Liver (tissue), 9 donors: ENCODE results near the gene ZXDC. TPM values are rescaled to one million over a fixed set of nuclear protein-coding genes. Genes with fewer than 3 reads are reported as not detected.

Experiments used
- DNase-seq: peaks from one replicate; pipeline ENCODE4 v3.0.0-alpha.2; 2017; ENCODE audit warnings: low spot score
- H3K27ac ChIP-seq, 2 donors: one replicate each; pipeline ENCODE4 v1.7.0; 2013; ENCODE audit warnings: inconsistent platforms in 2 of 2, low read length in 2 of 2, control low read depth in 1 of 2, low read depth in 1 of 2, mild to moderate bottlenecking in 1 of 2
- H3K27me3 ChIP-seq, 4 donors: one replicate each; pipeline versions ENCODE4 v1.6.1 to v1.7.0; 2013; ENCODE audit warnings: low read length in 3 of 4, inconsistent platforms in 1 of 4, mild to moderate bottlenecking in 1 of 4, moderate library complexity in 1 of 4; ENCODE audit not compliant: control insufficient read depth in 4 of 4, insufficient read depth in 4 of 4
- H3K36me3 ChIP-seq, 4 donors: one replicate each; pipeline versions ENCODE4 v1.6.1 to v1.7.0; 2013; ENCODE audit warnings: low read length in 3 of 4, mild to moderate bottlenecking in 3 of 4, low read depth in 1 of 4, moderate library complexity in 1 of 4; ENCODE audit not compliant: control insufficient read depth in 4 of 4, insufficient read depth in 3 of 4
- H3K4me1 ChIP-seq, 4 donors: one replicate each; pipeline versions ENCODE4 v1.6.1 to v1.7.0; 2013; ENCODE audit warnings: low read length in 3 of 4, mild to moderate bottlenecking in 3 of 4, moderate library complexity in 1 of 4; ENCODE audit not compliant: control insufficient read depth in 4 of 4, insufficient read depth in 4 of 4
- H3K4me3 ChIP-seq, 3 donors: one replicate each; pipeline versions ENCODE4 v1.6.1 to v1.7.0; 2013; ENCODE audit warnings: low read length in 3 of 3, control low read depth in 1 of 3, low read depth in 1 of 3, mild to moderate bottlenecking in 1 of 3
- H3K9ac ChIP-seq, 2 donors: one replicate each; pipeline ENCODE4 v1.7.0; 2013; ENCODE audit warnings: low read length in 2 of 2, mild to moderate bottlenecking in 2 of 2, moderate library complexity in 2 of 2, control low read depth in 1 of 2, low read depth in 1 of 2
- H3K9me3 ChIP-seq, 4 donors: one replicate each; pipeline versions ENCODE4 v1.6.1 to v1.7.0; 2013; ENCODE audit warnings: low read length in 3 of 4; ENCODE audit not compliant: control insufficient read depth in 4 of 4
- CTCF ChIP-seq: fragments of 150-350 bp; IDR thresholded peaks from 2 replicates; pipeline ENCODE4 v1.5.1; 2017; ENCODE audit warnings: improper control_type of control experiment, low read depth, low read length; ENCODE audit not compliant: missing input control
- EGR1 ChIP-seq, 2 donors: IDR thresholded peaks; 2 replicates each; pipeline ENCODE4 v1.6.1; 2016 to 2018; ENCODE audit warnings: antibody characterized with exemption in 2 of 2, low read depth in 2 of 2
- FOXA1 ChIP-seq: IDR thresholded peaks from 2 replicates; pipeline ENCODE4 v1.6.1; 2016; ENCODE audit warnings: antibody characterized with exemption
- FOXA2 ChIP-seq: IDR thresholded peaks from 2 replicates; pipeline ENCODE4 v1.6.1; 2016; ENCODE audit warnings: antibody characterized with exemption
- GABPA ChIP-seq, 2 donors: IDR thresholded peaks in 1 of 2; conservative IDR thresholded peaks in 1 of 2; 2 replicates each; pipeline ENCODE4 v1.6.1; 2016; ENCODE audit warnings: antibody characterized with exemption in 2 of 2, mild to moderate bottlenecking in 1 of 2, moderate library complexity in 1 of 2
- HNF4A ChIP-seq, 2 donors: conservative IDR thresholded peaks; 2 replicates each; pipeline ENCODE4 v1.6.1; 2016; ENCODE audit warnings: antibody characterized with exemption in 2 of 2, mild to moderate bottlenecking in 2 of 2
- HNF4G ChIP-seq: IDR thresholded peaks from 2 replicates; pipeline ENCODE4 v1.6.1; 2016; ENCODE audit warnings: antibody characterized with exemption
- JUND ChIP-seq, 2 donors: IDR thresholded peaks; 2 replicates each; pipeline ENCODE4 v1.6.1; 2016; ENCODE audit warnings: antibody characterized with exemption in 2 of 2
- NR2F2 ChIP-seq: IDR thresholded peaks from 2 replicates; pipeline ENCODE4 v1.6.1; 2016; ENCODE audit warnings: antibody characterized with exemption
- RAD21 ChIP-seq, 2 donors: IDR thresholded peaks; 2 replicates each; pipeline ENCODE4 v1.6.1; 2016; ENCODE audit warnings: antibody characterized with exemption in 2 of 2, mild to moderate bottlenecking in 2 of 2
- REST ChIP-seq: IDR thresholded peaks from 2 replicates; pipeline ENCODE4 v1.6.1; 2016; ENCODE audit warnings: antibody characterized with exemption, mild to moderate bottlenecking
- RXRA ChIP-seq, 2 donors: IDR thresholded peaks; 2 replicates each; pipeline ENCODE4 v1.6.1; 2017 to 2018; ENCODE audit warnings: antibody characterized with exemption in 2 of 2, mild to moderate bottlenecking in 1 of 2
- SP1 ChIP-seq: IDR thresholded peaks from 2 replicates; pipeline ENCODE4 v1.6.1; 2018; ENCODE audit warnings: antibody characterized with exemption, mild to moderate bottlenecking
- TAF1 ChIP-seq: conservative IDR thresholded peaks from 2 replicates; pipeline ENCODE4 v1.6.1; 2016; ENCODE audit warnings: antibody characterized with exemption, mild to moderate bottlenecking
- YY1 ChIP-seq: IDR thresholded peaks from 2 replicates; pipeline ENCODE4 v1.6.1; 2016; ENCODE audit warnings: antibody characterized with exemption, mild to moderate bottlenecking
- ZBTB33 ChIP-seq: IDR thresholded peaks from 2 replicates; pipeline ENCODE4 v1.6.1; 2016; ENCODE audit warnings: antibody characterized with exemption
- WGBS: extraction: QIAGEN DNeasy Blood & Tissue Kit; methylation state at CpG from one replicate; pipeline ENCODE4 v1.1.7; 2013; 5-methylcytosine and 5-hydroxymethylcytosine counted together
- polyA plus RNA-seq, 2 donors: library from polyadenylated mRNA; stranded (reverse) in 1 of 2; unstranded in 1 of 2; fragments of 200-250 nt in 1 of 2; fragments of >200 nt in 1 of 2; fragmentation: Nextera tagmentation in 1 of 2; extraction: Ambion mirVana in 1 of 2; gene quantifications; one replicate each; pipeline versions ENCODE4 v1.2.1 to v1.2.3, GENCODE V29; 2013 to 2015
- total RNA-seq, 2 donors: library from RNA; depleted of rRNA; stranded (reverse); fragments of >200 nt; gene quantifications; one replicate each; pipeline ENCODE4 v1.2.3, GENCODE V29; 2014
- TF ChIP-seq, protein P1 (sequence below): IDR thresholded peaks from 2 replicates; pipeline ENCODE4 v1.6.1; 2016; ENCODE audit warnings: antibody characterized with exemption
- donor health status: healthy.
- donor health status: healthy.
- donor health status: healthy.
- donor health status: healthy.
- donor health status: healthy.

Gene ZXDC
- total and polyA plus RNA-seq, 4 donors = 7.0 to 42.3 (median 13.9) TPM

GRCh38 chr3:126464494-126464893 lies 11.2 kb downstream of the ZXDC start:
- H3K27ac ChIP-seq = peak overlapping the region; percentile 72 to 88
- TF ChIP-seq FOXA1 = no peak
- TF ChIP-seq NR2F2 = no peak
- TF ChIP-seq HNF4G = no peak
- no peak for TF ChIP-seq REST
- TF ChIP-seq JUND (IDR thresholded peaks at IDR 0.05) = no peak
- TF ChIP-seq HNF4A (conservative IDR thresholded peaks at IDR 0.05) = no peak
- no peak for TF ChIP-seq CTCF
- TF ChIP-seq RAD21 (IDR thresholded peaks at IDR 0.05) = no peak
- no peak for TF ChIP-seq TAF1
- TF ChIP-seq SP1 = no peak
- no peak for TF ChIP-seq FOXA2
- TF ChIP-seq YY1 = no peak
- no peak for TF ChIP-seq EGR1 (IDR thresholded peaks at IDR 0.05; ENCODE audit: low read depth in 2 of 2)
- no peak for TF ChIP-seq GABPA (IDR thresholded peaks at IDR 0.05 in 1 of 2, conservative IDR thresholded peaks at IDR 0.05 in 1 of 2)
- TF ChIP-seq ZBTB33 = no peak
- TF ChIP-seq, protein P1, sequence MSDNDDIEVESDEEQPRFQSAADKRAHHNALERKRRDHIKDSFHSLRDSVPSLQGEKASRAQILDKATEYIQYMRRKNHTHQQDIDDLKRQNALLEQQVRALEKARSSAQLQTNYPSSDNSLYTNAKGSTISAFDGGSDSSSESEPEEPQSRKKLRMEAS = no peak
- H3K9me3 ChIP-seq = no peaks in the 10 kb centered on the region
- no peak overlapping the region for H3K9ac ChIP-seq
- DNase-seq = no peak
- peaks cover 39 to 85% (median 78%) of the 10 kb centered on the region in 4 donors for H3K4me1 ChIP-seq
- 80% methylated on average over 4 of the region's 4 CpGs for WGBS
- no peaks in the 10 kb centered on the region for H3K27me3 ChIP-seq
- H3K36me3 ChIP-seq = peaks cover 9 to 51% (median 34%) of the 10 kb centered on the region in 4 donors
- H3K4me3 ChIP-seq = no peak overlapping the region

DNA sequence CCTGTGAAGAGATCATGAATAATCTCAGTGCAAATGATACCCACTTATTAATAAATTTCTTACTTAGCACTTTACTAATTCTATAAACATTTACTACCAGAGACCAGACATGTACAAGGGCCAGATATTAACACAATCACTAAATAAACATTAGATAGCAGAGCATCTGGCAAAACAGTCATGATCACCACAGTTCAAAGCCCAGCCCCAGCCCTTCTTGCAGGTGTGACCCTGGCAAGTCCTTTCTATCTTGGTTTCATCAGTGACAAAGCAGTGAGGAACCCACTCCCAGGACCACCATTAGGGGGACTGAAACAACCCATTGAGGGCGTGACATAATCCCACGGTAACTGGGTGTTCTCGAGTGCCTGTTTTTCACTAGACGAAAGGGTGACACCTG lies 11.6 kb downstream of the ZXDC start:
- H3K27ac ChIP-seq = peak overlapping the region; percentile 72 to 88
- 77% methylated on average over 4 of the region's 4 CpGs for WGBS
- H3K4me1 ChIP-seq = peaks cover 39 to 87% (median 80%) of the 10 kb centered on the region in 4 donors
- no peak for DNase-seq
- no peak overlapping the region for H3K4me3 ChIP-seq
- peaks cover 9 to 47% (median 32%) of the 10 kb centered on the region in 4 donors for H3K36me3 ChIP-seq
- H3K27me3 ChIP-seq = no peaks in the 10 kb centered on the region
- no peak overlapping the region for H3K9ac ChIP-seq
- H3K9me3 ChIP-seq = no peaks in the 10 kb centered on the region
- TF ChIP-seq FOXA1 = no peak
- TF ChIP-seq HNF4G = no peak
- TF ChIP-seq SP1 = peak; percentile 36
- TF ChIP-seq RXRA (IDR thresholded peaks at IDR 0.05) = peak in 1 of 2 donors; percentile 60
- TF ChIP-seq TAF1 = no peak
- no peak for TF ChIP-seq GABPA (IDR thresholded peaks at IDR 0.05 in 1 of 2, conservative IDR thresholded peaks at IDR 0.05 in 1 of 2)
- peak; percentile 32 to 57 for TF ChIP-seq HNF4A (conservative IDR thresholded peaks at IDR 0.05)
- TF ChIP-seq REST = no peak
- TF ChIP-seq NR2F2 = no peak
- TF ChIP-seq RAD21 (IDR thresholded peaks at IDR 0.05) = peak in 1 of 2 donors; percentile 11
- TF ChIP-seq, protein P1 = no peak
- no peak for TF ChIP-seq ZBTB33
